ENCODE measurements around the gene SCART1. TPM values are rescaled to one million over a fixed set of nuclear protein-coding genes. Genes with fewer than 3 reads are reported as not detected.
"Not testable (repeated sequence)": the region's sequence is repeated elsewhere in the genome, so short reads cannot be mapped to it uniquely, and the experiment has no call there.

SCART1 gene
- total RNA-seq, 2 donors from 2014 or later, result 3.9 to 11.2 TPM

DNA sequence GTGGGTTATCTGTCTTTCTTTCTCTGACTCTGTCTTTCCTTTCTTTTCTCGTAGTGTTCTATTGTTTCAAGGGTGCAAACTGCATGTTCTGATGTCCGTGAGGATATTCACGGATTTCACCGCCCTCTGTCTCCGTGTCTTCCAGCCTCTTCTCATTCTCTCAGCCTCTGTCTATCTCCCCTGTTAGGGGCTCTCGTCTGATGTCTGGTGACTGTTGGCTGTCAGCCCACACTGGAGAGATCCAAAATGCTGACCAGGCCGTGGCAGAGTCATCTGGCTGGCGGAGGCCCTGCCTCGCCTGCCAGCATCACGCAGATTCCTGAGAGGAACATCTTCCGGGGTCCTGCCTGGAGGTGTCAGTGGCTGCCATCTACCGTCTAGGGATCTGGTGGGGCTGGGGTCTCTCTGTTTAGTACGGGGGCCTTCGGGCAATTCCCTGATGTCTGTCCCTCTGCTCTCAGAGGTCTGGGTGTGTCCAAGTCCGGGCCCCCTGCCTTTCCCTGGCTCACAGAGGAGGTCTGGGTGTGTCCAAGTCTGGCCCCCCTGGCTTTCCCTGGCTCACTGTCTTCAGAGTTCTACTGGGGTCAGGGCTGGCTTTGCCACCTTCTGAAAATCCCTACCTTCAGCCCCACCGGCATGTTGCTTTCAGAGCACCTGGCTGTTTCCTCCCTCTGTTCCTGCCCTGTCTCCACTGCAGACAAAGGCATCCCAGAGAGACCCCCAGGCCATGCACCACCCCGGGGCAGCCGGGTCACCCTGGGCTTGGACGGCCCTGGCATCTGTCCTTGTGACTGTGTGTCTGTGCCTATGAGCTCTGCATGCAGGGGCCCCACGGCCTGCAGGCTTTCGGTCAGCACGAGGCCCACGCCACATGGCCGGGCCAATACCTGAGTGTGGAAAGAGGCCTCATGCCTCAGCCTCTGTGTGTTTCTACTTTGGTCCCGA is 14.0 kb upstream of the SCART1 start:
- no peaks in the 10 kb centered on the region for H3K9me3 ChIP-seq
- H3K4me1 ChIP-seq, result peaks cover 11% of the 10 kb centered on the region
- WGBS, 2 donors, result 89 to 96% methylated on average over 14 to 25 of the region's 25 CpGs
- no peaks in the 10 kb centered on the region for H3K27me3 ChIP-seq
- no peak overlapping the region for H3K4me3 ChIP-seq
- DNase-seq (no peak), ATAC-seq (no peak)
- H3K27ac ChIP-seq, result no peak overlapping the region
- H3K36me3 ChIP-seq (replicated peaks in 1 of 2; ENCODE audit: insufficient read depth in 1 of 2, low read depth in 2 of 2), result no peaks in the 10 kb centered on the region
- intact Hi-C loops (cut with DNase I), result no loop called here
- TF ChIP-seq, protein P1, sequence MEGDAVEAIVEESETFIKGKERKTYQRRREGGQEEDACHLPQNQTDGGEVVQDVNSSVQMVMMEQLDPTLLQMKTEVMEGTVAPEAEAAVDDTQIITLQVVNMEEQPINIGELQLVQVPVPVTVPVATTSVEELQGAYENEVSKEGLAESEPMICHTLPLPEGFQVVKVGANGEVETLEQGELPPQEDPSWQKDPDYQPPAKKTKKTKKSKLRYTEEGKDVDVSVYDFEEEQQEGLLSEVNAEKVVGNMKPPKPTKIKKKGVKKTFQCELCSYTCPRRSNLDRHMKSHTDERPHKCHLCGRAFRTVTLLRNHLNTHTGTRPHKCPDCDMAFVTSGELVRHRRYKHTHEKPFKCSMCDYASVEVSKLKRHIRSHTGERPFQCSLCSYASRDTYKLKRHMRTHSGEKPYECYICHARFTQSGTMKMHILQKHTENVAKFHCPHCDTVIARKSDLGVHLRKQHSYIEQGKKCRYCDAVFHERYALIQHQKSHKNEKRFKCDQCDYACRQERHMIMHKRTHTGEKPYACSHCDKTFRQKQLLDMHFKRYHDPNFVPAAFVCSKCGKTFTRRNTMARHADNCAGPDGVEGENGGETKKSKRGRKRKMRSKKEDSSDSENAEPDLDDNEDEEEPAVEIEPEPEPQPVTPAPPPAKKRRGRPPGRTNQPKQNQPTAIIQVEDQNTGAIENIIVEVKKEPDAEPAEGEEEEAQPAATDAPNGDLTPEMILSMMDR (IDR thresholded peaks at IDR 0.05), result no peak
- TF ChIP-seq POLR2A (IDR thresholded peaks at IDR 0.05), result no peak

DNA sequence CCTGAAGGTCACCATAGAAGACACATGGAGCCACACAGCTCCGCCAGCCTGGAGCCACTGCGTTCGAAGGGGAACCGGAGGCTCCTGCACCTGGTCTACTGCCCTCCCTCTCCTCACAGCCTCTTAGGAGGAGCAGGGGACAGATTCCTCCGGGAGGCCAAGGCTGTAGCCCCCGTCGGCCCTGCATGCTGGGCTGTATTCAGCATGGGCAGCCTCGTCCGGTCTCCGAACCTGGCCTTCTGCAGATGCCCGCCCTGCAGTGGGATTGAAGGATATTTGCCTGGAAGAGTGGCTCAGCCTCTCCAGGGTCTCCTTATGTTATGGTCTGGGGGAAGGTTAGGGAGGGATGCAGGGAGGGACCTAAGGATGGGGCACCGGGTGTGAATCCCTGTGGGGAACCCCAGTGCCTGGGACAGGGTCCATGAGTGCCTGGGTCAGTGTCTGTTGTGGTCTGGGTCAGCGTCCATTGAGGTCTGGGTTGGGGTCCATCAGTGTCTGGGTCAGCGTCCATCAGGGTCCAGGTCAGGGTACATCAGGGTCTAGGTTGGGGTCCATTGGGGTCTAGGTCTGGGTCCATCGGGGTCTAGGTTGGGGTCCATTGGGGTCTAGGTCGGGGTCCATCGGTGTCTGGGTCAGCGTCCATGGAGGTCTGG is 13.0 kb upstream of the SCART1 start:
- no peaks in the 10 kb centered on the region for H3K36me3 ChIP-seq (replicated peaks in 1 of 2; ENCODE audit: insufficient read depth in 1 of 2, low read depth in 2 of 2)
- DNase-seq (no peak), ATAC-seq (no peak)
- WGBS, 2 donors, result 67 to 90% methylated on average over 1 to 11 of the region's 18 CpGs
- no peak for TF ChIP-seq POLR2A (IDR thresholded peaks at IDR 0.05)
- TF ChIP-seq, protein P1 (IDR thresholded peaks at IDR 0.05), result no peak
- no peak overlapping the region for H3K4me3 ChIP-seq
- H3K9me3 ChIP-seq, result no peaks in the 10 kb centered on the region
- intact Hi-C loops (cut with DNase I), result no loop called here
- H3K4me1 ChIP-seq, result peaks cover 11% of the 10 kb centered on the region
- no peak overlapping the region for H3K27ac ChIP-seq
- no peaks in the 10 kb centered on the region for H3K27me3 ChIP-seq

DNA sequence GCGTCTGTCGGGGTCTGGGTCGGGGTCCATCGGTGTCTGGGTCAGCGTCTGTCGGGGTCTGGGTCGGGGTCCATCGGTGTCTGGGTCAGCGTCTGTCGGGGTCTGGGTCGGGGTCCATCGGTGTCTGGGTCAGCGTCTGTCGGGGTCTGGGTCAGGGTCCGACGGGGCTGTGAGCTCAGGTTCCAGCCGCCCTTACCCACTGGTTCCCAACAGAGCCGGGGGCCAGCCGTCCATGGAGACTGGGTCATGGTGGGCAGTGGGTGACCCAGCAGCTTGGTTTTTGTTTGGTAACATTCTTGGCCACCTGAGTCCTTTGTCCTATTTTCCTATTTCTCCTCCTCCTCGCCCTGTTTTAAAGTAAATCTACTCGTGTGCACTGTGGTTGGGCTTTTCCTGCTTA is 12.4 kb upstream of the SCART1 start:
- ATAC-seq; H3K27me3 ChIP-seq; H3K4me3 ChIP-seq; intact Hi-C loops (cut with DNase I); H3K36me3 ChIP-seq (replicated peaks in 1 of 2; ENCODE audit: insufficient read depth in 1 of 2, low read depth in 2 of 2); H3K9me3 ChIP-seq; DNase-seq; H3K27ac ChIP-seq: not testable (repeated sequence)
- 73 to 88% methylated on average over 5 to 12 of the region's 21 CpGs for WGBS, 2 donors
- H3K4me1 ChIP-seq, result peaks cover 11% of the 10 kb centered on the region

DNA sequence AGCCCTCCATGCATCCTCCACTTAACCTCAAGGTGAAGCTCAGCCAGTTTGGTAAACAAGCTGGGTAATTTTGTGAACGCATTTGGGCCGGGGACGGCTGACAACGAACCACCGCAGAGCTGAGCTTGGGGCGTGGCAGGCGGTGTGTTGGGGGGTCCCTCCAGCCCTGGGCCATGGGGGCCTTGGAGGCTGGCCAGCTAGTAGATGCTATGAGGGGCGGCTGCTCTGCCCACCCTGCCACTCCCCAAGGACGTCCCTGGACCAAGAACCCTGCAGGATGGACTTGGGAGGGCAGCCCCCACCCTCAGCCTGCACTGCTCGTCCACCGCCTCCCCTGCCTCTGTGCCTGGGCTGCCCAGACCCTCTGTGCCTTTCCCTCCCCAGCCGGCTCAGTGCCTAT is 12.0 kb upstream of the SCART1 start:
- 61 to 83% methylated on average over 3 to 10 of the region's 12 CpGs for WGBS, 2 donors
- Histone ChIP-seq H3K4me1 (peaks cover 11% of the 10 kb centered on the region), H3K27me3 (no peaks in the 10 kb centered on the region), H3K4me3 (no peak overlapping the region), H3K9me3 (no peaks in the 10 kb centered on the region), H3K27ac (no peak overlapping the region), H3K36me3 (replicated peaks in 1 of 2; ENCODE audit: insufficient read depth in 1 of 2, low read depth in 2 of 2) (no peaks in the 10 kb centered on the region)
- TF ChIP-seq, protein P1 (IDR thresholded peaks at IDR 0.05), result no peak
- no peak for TF ChIP-seq POLR2A (IDR thresholded peaks at IDR 0.05)
- ATAC-seq (no peak), DNase-seq (no peak)
- intact Hi-C loops (cut with DNase I), result no loop called here

DNA sequence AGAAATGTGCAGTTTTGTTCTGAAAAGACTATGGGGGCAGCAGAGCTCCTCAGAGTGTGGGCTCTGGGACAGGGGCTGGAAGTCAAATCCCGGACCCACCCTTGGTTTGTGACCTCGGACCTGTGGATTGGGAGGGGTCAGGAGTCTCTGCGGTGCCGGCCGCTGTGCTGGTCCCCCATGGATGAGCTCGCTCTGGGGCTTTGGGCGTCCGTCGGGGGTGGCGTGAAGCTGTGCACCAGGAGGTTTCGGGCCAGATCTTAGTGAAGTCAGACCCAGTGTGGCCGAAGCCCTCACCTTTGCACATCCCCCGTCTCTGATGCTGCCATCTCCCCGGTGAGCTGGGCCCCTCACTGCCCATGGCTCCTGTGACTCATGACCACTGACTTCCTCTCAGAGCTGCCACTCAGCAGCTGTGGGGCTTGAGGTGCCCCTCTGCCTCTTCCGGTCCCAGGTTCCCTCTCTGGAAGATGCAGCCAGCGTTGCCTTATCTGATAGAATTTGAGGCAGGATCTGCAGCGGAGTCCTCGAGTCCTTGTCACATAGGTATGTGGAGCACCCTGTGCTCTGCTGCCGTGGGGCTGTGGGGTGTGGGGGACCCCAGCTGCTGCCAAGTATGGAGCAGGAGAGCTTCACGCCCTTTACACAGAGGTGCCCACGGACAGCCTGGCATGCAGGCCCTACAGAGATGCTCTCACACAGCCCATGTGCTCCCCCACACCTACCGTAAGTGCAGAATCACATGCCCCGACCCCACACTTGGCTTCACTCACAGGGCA is 11.4 kb upstream of the SCART1 start:
- TF ChIP-seq POLR2A (IDR thresholded peaks at IDR 0.05), result no peak
- TF ChIP-seq, protein P1 (IDR thresholded peaks at IDR 0.05), result no peak
- H3K4me1 ChIP-seq, result peaks cover 11% of the 10 kb centered on the region
- H3K9me3 ChIP-seq, result peaks cover 0 to 1% (median 0%) of the 10 kb centered on the region in 3 donors
- H3K27me3 ChIP-seq, result no peaks in the 10 kb centered on the region
- 84 to 87% methylated on average over 9 to 22 of the region's 23 CpGs for WGBS, 2 donors
- no peaks in the 10 kb centered on the region for H3K36me3 ChIP-seq (replicated peaks in 1 of 2; ENCODE audit: insufficient read depth in 1 of 2, low read depth in 2 of 2)
- no peak for DNase-seq
- no peak overlapping the region for H3K27ac ChIP-seq
- no peak for ATAC-seq
- intact Hi-C loops (cut with DNase I), result no loop called here
- no peak overlapping the region for H3K4me3 ChIP-seq

Measured in body of pancreas (tissue), 4 donors.